Ammon's horn (tissue), 1 donor: ENCODE results near the gene EEPD1.

Source experiments
- DNase-seq: peaks from one replicate; pipeline ENCODE4 v3.0.0-alpha.2; 2016; ENCODE audit warnings: low spot score

Gene EEPD1

DNA sequence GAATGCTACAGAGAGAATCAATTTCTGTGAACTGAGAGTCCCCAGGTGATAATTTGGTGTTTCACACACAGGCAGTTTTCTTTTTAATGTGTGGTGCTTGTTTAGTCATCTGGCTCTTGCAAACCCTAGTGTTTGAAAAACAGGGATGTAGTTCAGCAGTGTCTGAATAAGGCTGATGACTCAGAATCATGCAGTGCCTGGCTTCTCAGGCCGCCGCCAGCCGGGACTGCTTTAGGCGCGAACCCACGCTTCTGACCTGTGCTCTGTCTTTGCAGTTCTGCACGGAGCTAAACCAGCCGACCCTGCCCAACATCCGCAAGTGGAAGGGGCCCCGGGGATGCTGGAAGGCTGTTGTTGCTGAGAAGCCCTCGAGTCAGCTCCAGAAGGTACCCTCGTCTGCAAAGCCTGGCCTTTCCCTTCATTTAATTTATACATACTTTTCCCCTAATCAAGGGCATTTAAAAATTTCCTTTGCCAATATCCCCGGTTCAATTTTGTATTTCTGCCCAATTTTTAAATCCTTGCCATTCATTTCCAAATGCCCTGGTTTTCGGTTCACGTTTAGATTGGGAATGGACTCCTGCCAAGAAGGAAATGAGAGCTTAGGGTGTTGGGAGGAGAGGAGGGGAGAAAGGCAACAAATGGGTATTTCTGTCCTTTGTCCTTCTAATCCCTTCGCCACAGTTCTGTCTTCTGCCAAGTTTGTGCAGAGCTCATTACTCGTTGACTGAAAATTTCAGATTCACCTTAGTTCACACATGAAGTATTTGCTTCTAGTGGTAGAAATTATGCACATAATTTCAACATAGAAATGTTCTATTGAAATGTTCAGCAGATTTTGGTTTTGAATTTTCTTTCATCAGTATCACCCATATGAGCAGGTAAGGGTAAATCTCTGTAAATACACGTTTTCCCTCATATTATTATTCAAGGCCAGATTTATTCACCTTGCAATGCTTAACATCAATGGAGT, 128.1 kb downstream of the EEPD1 start:
- peak; percentile 92 for DNase-seq

DNA sequence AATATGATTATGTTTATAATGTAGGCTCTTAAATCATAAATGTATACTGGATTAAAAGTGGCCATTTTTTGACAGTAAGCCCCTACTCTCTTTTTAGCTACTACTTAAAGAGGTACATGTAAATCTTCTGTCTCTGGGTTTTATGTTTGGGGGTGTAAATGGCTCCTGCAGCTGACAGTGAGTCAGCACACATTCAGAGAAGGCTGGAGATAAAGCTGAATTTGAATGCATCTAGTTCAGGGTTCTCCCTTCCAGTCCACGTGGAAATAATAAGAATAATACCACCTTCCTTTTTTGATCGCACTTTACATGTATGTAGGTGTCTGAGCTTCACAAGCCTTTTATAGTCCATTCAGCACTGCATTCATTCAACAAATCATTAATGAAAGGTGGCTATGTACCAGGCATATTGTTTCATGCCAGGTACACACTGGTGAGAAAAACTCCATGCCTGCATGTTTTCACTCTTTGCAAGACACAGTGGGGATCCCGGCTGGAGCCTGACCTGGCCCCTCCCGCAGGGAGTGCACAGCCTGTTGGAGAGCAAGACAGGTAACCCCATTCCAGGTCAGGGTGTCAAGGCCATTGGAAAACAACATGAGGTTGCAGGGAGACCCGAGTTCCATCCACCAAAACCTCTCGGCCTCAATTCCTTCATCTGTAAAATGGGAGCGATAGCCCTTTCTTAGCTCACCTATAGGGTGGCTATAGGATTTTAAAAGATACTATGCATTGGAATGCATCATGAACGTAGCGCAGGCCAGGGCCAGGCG, 129.1 kb downstream of the EEPD1 start:
- peak; percentile 54 for DNase-seq

DNA sequence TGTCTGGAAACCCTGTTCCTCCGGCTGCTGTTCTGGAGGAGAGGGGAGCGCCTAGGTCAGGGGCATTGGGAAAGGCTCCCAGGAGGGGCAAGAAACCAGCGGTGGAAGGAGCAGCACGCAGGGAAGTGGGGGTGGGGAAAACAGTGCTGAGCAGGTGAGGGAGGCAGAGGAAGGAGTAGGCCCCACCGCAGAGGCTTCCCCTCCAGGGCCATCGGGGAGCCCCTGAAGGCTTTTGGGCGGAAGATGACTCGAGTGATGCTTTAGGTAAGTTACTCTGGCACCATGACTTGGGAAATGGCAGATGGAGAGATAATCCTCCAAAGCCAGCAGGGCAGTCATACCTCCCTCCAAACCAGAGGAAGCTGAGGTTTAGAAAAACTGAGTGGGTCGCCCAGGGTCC, 130.1 kb downstream of the EEPD1 start:
- no peak for DNase-seq

DNA sequence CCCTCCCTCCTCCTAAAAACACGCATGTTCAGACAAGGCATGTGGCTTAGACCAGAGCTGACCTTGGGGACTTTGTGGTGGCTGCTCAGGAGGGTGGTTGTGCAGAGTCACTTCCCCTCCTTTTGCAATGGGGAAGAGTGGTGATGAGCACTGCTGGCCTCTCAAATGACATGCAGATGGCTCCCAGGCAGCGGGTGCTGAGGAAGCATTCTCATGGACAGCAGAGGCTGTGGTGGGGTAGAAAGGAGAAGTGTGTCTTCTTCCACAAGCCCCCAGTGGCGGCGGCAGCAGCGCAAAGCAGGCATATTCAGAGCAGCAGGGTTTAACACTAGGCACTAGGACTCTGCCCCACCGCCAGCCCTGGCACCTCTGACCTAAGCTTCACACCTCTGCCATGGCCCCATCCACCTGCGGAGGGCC, 130.7 kb downstream of the EEPD1 start:
- peak; percentile 82 for DNase-seq

DNA sequence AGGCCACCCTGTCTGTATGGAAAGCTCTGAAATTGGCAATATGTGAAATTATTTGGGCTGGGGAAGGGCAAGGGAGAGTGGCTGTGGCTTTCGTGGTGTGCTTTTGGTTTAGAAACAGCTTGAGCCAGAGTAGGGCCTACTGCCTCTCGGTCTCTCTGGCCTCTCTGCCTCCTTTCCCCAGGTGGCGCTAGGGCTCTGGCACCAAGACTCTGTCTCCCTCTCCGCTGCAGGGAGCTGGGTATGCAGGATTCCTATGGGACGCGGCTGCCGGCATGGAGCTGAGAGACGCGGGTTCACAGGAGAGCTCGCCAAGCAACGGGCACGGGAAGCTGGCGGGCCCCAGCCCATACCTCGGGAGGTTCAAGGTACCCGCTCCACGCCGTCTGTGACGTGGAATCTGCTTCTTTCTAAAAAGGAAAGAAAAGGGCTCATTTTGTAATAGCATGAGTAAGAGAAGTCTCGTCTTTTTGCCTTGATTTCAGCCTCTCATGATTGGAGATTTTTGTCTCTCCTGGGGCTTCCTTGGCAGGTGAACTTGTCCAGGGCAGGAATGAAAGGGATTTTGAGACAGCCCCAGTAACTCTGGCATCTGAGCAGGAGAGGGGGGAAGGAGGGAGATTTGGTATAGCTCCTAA, 131.5 kb downstream of the EEPD1 start:
- DNase-seq: no peak

DNA sequence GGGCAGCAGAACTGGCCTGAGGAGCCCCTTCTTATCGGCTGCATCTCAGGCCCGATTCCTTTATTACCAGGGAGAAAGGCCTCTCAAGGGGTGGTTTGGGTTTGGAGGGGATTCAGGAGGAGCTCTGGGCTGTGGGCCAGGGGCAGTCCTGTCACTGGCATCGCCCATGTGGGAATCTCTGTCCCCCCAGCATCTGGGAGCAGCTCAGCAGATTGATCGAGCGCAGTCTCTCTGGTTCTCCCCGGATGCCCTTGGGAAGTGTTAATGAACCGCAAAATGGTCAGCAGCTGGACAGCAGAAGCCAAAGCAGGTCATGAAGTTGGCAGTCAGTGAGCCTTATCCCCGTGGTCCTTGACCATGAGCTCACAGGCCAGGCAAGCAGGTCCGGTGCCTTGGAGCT, 132.2 kb downstream of the EEPD1 start:
- DNase-seq: no peak

DNA sequence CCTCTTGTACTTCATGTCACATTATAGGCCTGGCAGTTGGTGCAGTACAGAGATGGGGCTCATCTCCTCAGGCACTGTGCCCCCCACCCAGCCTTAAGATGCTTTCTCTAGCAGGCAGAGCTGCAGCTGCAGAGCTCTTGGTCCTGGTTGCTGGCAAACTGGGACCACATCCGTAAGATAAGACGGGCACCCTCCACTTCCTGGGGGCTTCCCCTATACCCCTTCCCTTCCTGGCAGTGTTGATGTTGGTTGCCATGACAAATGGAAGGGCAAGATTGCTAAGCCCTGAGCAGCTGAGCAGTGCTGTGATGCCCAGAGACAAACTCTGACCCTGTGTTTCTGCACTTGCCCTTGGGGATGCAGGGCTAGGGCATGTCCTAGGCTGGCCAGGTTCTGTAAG, 133.2 kb downstream of the EEPD1 start:
- DNase-seq: no peak

DNA sequence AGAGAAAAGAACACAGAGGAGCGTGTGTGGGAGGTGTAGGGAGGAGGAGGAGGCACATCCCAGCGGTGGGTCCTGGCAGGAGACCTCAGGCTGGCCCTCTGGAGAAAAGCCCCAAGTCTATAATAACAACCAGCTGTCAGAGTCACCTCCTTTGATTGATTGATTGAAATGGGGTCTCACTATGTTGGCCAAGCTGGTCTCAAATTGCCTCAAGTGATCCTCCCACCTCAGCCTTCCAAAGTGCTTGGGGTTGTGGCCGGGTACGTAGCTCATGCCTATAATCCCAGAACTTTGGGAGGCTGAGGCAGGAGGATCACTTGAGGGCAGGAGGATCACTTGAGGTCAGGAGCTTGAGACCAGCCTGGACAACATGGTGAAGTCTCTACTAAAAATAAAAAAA, 133.6 kb downstream of the EEPD1 start:
- no peak for DNase-seq

DNA sequence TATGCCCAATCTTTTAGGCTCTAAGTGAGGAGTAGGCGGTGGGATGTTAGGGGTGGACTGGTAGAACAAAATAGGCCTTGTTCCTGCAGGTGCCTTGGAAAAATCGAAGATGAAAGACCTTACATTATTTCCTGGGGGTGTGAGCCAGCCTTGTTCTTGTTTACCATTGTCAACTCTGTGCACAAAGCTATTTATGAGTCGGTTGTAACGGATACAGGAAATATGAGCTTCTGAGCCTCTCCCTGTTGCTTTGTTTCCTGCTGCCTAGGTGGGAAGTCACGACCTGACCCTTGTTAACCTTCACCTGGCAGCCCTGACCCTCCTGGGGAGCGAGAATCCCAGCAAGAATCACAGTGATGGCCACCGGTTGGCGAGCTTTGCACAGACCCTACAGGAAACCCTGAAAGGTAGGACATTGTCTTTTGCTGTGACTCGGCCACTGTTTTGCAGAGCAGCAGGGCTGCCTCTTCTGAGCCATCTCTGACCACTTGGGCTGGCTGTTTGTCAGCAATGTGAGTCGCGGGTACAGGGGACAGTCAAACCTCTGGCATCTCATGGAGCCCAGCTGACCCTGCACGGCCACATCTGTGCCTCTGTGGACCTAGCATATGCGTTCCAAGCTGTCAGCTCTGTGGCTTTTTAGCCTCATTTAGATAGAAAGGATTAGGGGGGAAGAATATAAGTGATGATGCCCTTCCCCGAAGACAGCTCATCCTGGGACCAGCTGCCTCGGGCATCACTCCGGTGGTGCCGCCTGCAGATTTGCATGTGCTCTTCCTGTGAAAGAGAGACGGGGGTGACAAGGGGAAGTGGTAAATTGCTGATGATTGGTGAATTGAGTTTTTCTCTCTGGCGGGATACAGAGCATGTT, 134.6 kb downstream of the EEPD1 start:
- DNase-seq: peak; percentile 74

DNA sequence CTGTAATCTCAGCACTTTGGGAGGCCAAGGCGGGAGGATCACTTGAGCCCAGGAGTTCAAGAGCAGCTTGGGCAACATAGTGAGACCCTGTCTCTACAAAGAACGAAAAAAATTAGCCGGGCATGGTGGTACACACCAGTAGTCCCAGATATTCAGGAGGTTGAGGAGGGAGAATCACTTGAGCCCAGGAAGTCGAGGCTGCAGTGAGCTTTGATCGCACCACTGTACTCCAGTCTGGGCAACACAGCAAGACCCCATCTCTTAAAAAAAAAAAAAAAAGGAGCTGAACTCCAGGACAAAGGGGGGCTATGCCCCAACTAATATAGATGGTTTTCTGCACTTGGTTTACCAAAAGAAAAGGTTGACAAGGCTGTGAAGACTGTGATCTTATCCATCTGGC, 135.4 kb downstream of the EEPD1 start:
- DNase-seq: no peak

DNA sequence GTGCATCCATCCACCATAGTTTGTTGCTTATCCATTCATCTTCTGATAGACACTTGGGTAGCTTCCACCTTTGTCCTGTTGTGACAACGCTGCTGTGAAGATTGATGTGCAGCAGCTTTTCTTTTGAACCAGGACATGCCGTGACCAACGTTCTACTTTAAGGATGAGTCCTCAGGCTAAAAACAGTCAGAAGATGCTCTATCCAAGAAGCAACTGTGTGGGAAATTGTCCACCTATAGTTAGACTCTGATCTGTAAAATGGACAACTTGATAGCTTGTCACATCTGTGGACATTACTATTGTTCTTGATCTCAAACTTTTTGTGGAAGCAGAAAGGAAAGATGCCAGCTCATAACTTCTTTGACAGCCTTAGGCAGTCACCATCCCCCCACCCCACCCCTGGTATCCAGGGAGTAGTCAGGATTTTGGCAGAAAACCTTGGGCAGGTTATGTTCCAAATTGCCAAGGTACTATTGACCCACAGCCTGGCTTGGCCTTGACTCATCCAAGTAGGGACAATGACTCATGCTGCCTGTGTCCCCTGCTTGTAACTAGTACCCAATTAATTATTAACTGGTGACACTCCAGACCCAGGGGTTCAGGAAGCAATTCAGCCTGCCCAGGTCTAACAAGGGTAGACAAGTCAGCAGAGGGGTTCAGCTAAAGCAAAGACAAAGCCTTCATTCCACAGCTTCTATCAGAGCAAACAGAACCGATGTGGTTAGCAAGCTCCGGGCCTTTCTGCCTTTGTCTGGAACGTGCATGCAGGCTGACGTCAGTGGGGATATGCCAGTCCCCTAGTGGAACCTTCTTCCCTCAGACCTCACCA, 137.0 kb downstream of the EEPD1 start:
- DNase-seq: no peak

DNA sequence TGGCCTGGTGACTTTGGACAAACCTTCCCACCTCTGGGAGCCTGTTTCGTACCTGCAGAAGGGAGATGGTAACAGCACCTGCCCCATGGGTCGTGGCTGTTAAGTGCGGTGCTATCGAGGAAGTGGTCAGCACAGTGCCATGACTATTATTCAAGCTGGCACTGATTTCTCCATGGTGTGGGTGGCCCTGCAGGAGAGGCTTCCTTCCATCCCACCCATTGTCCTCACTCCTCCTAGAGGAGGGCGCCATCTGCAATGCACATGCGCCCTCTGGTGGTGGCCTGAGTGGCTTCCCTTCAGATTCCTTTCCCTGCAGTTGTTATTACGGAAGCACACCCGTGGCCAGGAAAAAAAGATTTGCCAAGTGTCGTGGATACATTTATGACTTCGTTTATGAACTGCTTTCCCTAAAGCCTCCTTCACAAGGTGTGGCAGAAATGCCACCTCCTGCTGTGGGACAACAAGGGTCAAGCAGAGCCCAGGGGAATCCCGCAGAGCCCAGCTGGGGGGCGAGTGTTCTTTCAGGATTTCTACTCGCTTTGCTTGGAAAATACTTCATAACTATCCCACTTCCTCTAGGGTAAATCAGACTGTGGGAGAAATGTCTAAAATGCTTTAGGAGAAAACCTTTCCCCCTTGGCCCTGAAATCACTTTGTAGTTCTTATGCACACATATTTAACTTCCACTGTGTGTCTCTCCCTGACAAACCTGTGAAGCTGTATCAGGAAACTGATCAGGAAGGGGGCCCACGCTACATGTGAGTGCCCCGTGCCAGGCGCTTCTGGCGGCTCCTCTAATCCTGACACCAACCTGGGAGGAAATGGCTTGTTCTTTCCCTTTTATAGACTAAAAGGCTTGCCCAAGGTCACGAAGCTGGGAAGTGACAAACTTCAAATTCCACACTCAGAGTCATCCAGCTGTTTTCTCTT, 138.6 kb downstream of the EEPD1 start:
- DNase-seq: peak; percentile 94

DNA sequence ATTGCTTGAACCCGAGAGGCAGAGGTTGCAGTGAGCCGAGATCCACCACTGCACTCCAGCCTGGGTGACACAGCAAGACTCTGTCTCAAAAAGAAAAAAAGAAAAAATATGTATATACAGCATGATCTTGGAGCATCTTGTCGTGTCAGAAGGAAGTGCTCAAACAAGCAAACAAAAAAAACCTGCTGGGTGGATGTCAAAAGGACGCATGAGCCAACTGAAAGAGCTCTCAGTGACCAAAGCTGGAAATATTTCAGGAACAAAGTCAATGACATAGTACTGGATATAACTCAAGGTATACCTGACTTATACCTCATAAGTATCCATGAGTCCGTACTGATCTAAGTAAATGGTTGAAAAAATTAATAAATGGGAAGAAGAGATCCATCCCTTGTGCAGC, 142.0 kb downstream of the EEPD1 start:
- DNase-seq: no peak

DNA sequence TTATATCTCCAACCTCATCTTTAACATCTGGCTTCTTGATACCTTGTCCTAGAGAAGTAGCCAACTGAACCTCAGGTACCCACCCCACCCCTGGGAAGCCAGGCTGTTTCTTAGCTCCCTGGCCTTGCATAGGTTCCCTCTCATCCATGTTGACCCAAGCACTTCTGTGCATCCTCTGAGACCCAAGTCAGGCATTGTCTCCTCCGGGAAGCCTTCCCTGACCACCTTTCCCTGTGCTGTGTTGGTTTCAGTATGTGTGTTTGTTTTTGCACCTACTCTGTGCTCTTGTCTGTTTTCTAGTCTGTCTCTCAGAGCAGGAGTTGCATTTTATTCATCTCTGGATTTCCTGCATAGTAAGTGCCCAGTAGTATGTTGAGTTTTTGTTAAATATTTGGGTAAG, 143.2 kb downstream of the EEPD1 start:
- no peak for DNase-seq

DNA sequence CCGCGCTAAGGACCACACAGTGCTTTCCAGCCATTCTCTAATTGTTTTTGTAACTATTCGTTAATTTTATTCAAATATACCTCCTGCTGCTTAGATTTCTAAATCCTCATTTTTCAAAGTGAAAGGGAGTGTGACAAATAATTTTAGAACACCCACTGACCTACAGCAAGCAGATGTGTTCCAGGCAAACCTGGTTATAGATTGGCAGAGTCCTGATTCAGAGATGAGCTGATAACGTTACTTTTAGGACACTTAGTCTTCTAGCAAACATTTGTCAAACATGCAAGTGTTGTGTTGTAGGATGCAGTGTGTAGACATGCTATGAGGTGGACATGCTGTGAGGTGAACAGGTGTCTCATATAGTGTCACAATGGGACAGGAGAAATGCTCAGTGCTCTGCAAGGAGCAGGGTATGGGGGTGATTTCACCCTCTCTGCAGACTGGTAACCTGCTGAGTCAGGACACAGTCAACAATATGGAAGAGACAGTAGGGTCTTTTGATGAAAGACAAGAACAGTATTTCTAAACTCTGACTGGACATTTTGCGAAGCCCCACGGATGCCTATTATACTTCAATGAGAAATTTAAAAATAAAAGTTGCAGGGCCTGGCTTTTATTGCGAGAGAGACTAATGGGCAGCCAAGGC, 144.4 kb downstream of the EEPD1 start:
- no peak for DNase-seq

DNA sequence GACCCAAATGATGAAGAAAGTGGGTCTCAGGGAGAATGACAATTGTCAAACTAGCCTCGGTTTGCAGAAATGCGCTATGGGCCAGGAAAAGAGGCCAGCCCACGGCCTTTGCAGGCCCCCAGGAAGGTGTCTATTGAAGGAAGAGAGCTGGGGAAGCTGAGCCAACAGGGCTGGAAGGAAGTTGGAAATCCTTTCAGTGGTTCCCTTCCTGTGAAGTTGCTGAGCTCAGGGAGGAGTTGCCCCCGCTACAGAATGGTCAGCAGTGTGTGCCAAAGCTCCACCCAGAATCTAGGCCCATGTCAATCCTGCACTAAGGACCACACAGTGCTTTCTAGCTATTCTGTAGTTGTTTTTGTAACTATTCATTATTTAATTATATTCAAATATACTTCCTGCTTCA, 145.1 kb downstream of the EEPD1 start:
- DNase-seq: no peak

DNA sequence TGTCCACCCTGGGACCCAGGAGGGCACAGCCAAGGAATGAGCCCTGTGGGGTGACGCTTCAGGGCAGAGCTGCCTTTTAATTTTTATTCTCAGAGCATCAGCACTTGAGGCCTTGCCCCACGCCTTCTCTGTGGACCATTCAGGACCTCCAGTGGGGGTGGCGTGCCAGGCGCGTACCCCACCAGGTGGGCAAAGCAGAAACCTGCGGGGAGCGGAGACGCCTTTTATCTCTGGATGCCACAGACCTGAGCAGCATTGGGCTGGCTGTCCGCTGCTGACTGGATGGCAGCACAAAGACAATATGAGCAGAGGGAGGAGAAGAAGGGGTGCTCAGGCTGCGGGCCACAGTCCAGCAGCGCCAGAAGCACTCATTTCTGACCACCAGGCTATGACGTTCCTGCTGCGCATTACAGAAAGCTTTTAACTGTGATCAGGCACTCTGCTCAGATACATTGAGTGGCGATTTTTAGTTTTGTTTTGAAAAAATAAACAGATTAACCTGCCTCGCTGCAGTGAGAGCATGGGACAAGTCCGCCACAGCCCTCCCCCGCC, 146.2 kb downstream of the EEPD1 start:
- no peak for DNase-seq

DNA sequence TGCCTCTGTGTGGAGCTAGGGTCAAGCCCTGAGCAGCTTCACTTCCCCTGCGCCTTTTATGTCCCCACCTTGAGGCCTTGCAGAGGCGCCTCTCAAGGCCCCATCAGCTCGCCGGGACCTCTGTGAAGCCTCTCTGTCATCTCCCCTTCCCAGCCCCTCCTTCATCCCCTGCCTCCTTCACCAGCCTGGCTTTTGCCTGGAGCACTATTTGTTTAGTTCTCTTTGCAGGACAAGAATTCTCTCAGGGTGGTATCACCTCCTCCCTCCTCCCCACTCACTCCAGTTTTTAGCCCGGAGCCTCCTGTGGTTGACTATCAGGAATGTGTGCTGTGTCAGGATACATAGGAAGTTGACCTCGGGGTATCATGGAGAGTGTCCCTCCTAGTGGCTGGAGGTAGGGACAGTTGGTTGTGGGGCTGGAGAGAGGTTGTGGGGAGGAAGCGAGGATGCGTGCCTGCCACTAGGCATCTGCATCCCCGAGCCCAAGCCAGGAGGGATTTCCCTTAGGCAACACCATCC, 146.8 kb downstream of the EEPD1 start:
- no peak for DNase-seq
